Prostate gland (tissue), 2 donors: ENCODE measurements around the gene HPS5. TPM values are rescaled to one million over a fixed set of nuclear protein-coding genes. Genes with fewer than 3 reads are reported as not detected.
"Not testable (repeated sequence)": the region's sequence is repeated elsewhere in the genome, so short reads cannot be mapped to it uniquely, and the experiment has no call there.

Experiments used
- DNase-seq: peaks from one replicate; pipeline ENCODE4 v3.0.0-alpha.2; 2019; ENCODE audit warnings: low spot score
- H3K27ac ChIP-seq, 2 donors: fragments of 200-600 bp; sonication (generic); 2 replicates each; pipeline ENCODE4 v1.5.1; 2017 to 2019
- H3K27me3 ChIP-seq: fragments of 200-600 bp; sonication (generic); replicated peaks from 2 replicates; pipeline ENCODE4 v1.5.1; 2019; ENCODE audit not compliant: insufficient read depth
- H3K36me3 ChIP-seq, 2 donors: fragments of 200-600 bp; sonication (generic); 1 replicate in 1 of 2; 2 replicates in 1 of 2; pipeline versions ENCODE4 v1.5.1 to v1.8.1; 2017 to 2019
- H3K4me1 ChIP-seq: fragments of 200-600 bp; sonication (generic); replicated peaks from 2 replicates; pipeline ENCODE4 v1.5.1; 2019
- H3K4me3 ChIP-seq, 2 donors: fragments of 200-600 bp; sonication (generic); 2 replicates each; pipeline ENCODE4 v1.5.1; 2017 to 2019
- H3K9me3 ChIP-seq: fragments of 200-600 bp; sonication (generic); 2 replicates; pipeline ENCODE4 v1.5.1; 2017
- POLR2A ChIP-seq: fragments of 450-650 bp; IDR thresholded peaks from one replicate; pipeline ENCODE4 v1.6.1; 2016; ENCODE audit warnings: antibody characterized with exemption, mild to moderate bottlenecking
- POLR2AphosphoS5 ChIP-seq: sonication (generic); formaldehyde crosslinking; IDR thresholded peaks from one replicate; pipeline ENCODE4 v1.6.1; 2017; ENCODE audit warnings: antibody characterized with exemption
- WGBS: methylation state at CpG from one replicate; pipeline ENCODE4 v1.1.5; 2018; 5-methylcytosine and 5-hydroxymethylcytosine counted together
- intact Hi-C: fragments of 100-400 bp; cut with DNase I; formaldehyde crosslinking; loops from one replicate; pipeline ENCODE4 v1.14.2; 2022
- total RNA-seq, 2 donors: library from RNA; depleted of rRNA; stranded (reverse); fragments of >200 nt; gene quantifications; one replicate each; pipeline ENCODE4 v1.1.0, GENCODE V29; 2016
- TF ChIP-seq, protein P1 (sequence below), 4 experiments: fragments of 200-600 bp in 2 of 4; fragments of 450-650 bp in 2 of 4; sonication (generic) in 2 of 4; IDR thresholded peaks; 1 replicate in 3 of 4; 2 replicates in 1 of 4; pipeline ENCODE4 v1.5.1; 2016 to 2019; ENCODE audit warnings: antibody characterized with exemption in 4 of 4, mild to moderate bottlenecking in 2 of 4, moderate library complexity in 2 of 4

HPS5 gene
- total RNA-seq, 2 donors from 2014 or later: 20.5 to 56.0 TPM

- Histone ChIP-seq H3K9me3 (no peaks in the 10 kb centered on the region), H3K4me1 (no peaks in the 10 kb centered on the region), H3K4me3 (no peak overlapping the region), H3K27me3 (no peaks in the 10 kb centered on the region), H3K36me3 (no peaks in the 10 kb centered on the region), H3K27ac (no peak overlapping the region)
- DNase-seq: no peak
- WGBS: 85% methylated on average over 4 of the region's 4 CpGs
- intact Hi-C loops: no loop called here
- TF ChIP-seq, protein P1, sequence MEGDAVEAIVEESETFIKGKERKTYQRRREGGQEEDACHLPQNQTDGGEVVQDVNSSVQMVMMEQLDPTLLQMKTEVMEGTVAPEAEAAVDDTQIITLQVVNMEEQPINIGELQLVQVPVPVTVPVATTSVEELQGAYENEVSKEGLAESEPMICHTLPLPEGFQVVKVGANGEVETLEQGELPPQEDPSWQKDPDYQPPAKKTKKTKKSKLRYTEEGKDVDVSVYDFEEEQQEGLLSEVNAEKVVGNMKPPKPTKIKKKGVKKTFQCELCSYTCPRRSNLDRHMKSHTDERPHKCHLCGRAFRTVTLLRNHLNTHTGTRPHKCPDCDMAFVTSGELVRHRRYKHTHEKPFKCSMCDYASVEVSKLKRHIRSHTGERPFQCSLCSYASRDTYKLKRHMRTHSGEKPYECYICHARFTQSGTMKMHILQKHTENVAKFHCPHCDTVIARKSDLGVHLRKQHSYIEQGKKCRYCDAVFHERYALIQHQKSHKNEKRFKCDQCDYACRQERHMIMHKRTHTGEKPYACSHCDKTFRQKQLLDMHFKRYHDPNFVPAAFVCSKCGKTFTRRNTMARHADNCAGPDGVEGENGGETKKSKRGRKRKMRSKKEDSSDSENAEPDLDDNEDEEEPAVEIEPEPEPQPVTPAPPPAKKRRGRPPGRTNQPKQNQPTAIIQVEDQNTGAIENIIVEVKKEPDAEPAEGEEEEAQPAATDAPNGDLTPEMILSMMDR (IDR thresholded peaks at IDR 0.05): no peak
- TF ChIP-seq POLR2AphosphoS5 (no peak), POLR2A (no peak)
Measured at GRCh38 chr11:18280438-18281045, 41.4 kb downstream of the HPS5 start.

- H3K4me1 ChIP-seq: no peaks in the 10 kb centered on the region
- no peak overlapping the region for H3K27ac ChIP-seq
- no peak for TF ChIP-seq POLR2AphosphoS5
- TF ChIP-seq, protein P1 (IDR thresholded peaks at IDR 0.05): no peak
- no peak for TF ChIP-seq POLR2A
- H3K9me3 ChIP-seq: no peaks in the 10 kb centered on the region
- no peaks in the 10 kb centered on the region for H3K36me3 ChIP-seq
- no peaks in the 10 kb centered on the region for H3K27me3 ChIP-seq
- H3K4me3 ChIP-seq: no peak overlapping the region
- intact Hi-C loops: no loop called here
- WGBS: 81% methylated on average over 5 of the region's 5 CpGs
- no peak for DNase-seq
Measured at GRCh38 chr11:18277565-18278271, 44.2 kb downstream of the HPS5 start.

DNA sequence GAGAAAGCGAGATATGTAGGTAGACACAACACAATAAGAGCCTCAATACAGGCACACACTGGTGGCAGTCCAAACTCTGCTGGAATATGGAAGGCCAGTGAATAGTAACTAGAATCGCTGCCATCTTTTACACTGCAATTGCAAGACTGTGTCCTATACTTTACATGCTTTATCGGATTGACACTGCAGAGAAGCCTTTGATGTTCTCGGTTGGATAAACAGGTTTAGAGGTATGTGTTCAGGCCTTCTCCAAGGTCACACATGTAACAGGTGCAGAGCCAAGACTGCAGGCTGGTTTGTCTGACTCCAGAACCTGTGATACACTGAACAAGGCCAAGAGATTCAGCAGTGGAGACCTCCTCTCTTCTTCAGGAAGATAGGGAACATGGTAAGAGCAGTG lies 50.7 kb downstream of the HPS5 start:
- no peak overlapping the region for H3K27ac ChIP-seq
- H3K36me3 ChIP-seq: no peaks in the 10 kb centered on the region
- TF ChIP-seq POLR2A: no peak
- no peak for TF ChIP-seq POLR2AphosphoS5
- TF ChIP-seq, protein P1 (IDR thresholded peaks at IDR 0.05): no peak
- no peaks in the 10 kb centered on the region for H3K4me1 ChIP-seq
- no peak for DNase-seq
- intact Hi-C loops: no loop called here
- H3K9me3 ChIP-seq: no peaks in the 10 kb centered on the region
- H3K4me3 ChIP-seq: no peak overlapping the region
- WGBS: 58% methylated on average over 4 of the region's 4 CpGs
- H3K27me3 ChIP-seq: no peaks in the 10 kb centered on the region

- 59% methylated on average over 4 of the region's 4 CpGs for WGBS
- H3K9me3 ChIP-seq: no peaks in the 10 kb centered on the region
- no peak for DNase-seq
- no peak for TF ChIP-seq POLR2AphosphoS5
- no peak overlapping the region for H3K4me3 ChIP-seq
- no peak overlapping the region for H3K27ac ChIP-seq
- H3K27me3 ChIP-seq: no peaks in the 10 kb centered on the region
- H3K4me1 ChIP-seq: no peaks in the 10 kb centered on the region
- H3K36me3 ChIP-seq: no peaks in the 10 kb centered on the region
- intact Hi-C loops: no loop called here
Measured at GRCh38 chr11:18270102-18270501, 51.8 kb downstream of the HPS5 start.

DNA sequence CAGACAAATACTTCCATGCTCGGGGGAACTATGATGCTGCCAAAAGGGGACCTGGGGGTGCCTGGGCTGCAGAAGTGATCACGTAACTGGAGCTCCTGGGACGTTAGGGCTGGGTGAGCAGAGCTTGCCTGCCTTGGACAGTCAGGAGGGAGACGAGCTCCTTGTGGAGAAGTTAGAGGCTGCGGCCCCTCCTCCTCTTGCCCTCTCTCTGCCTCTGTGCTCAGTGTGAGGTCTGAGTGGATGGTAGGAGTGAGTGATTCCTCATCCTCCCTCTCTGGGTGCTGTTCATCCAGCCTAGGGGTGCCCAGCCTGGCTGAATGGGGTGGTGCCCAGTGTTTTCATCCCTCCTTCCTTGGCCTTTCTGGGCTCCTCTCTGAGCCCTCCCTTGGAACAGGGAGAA lies 52.7 kb downstream of the HPS5 start:
- intact Hi-C loops, H3K9me3 ChIP-seq, H3K36me3 ChIP-seq, H3K4me3 ChIP-seq, H3K27me3 ChIP-seq, H3K27ac ChIP-seq, H3K4me1 ChIP-seq, DNase-seq: not testable (repeated sequence)
- 36% methylated on average over 3 of the region's 5 CpGs for WGBS

- H3K27ac ChIP-seq, H3K4me3 ChIP-seq, intact Hi-C loops, H3K9me3 ChIP-seq, H3K4me1 ChIP-seq, DNase-seq, H3K36me3 ChIP-seq, H3K27me3 ChIP-seq: not testable (repeated sequence)
- 72% methylated on average over 4 of the region's 10 CpGs for WGBS
Measured at GRCh38 chr11:18267335-18268133, 54.4 kb downstream of the HPS5 start.
